ENCODE measurements around the gene KCNK18.

DNA sequence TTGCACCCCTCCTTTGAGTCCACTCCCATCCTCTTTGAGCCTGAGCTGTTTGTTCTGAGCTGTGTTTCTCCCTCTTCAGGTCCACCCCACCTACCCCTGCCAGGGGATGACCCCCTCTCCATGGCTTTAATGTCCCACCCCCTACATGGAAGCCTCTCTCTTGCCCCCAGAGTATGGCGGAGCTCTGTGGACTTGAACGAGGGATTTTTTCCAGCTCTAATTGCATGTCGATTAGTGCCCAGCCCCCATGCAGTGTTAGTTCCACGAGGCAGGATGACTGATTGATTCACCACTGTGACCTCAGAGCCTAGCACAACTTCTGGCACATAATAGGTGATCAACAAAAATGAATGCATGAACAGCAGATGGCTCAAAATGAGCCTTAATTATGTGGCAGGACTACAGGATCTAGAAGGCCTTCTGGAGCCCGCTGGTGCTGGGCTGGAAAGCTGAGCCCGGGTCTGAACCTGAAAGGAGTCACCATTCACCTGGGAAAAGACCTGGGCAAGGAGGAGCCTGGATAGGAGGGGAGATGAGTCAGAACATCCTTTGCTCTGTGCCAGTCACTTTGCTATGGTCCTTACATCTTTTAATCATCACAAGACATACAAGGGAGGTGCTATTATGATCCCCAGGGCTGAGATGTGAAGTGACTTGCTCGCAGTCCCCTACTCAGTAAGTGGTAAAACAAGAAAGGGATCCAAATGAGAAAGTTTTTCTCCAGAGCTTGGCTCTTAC, 26.6 kb downstream of the KCNK18 start:
- TF ChIP-seq SNAI2 (CRISPR knock-in tag; IDR thresholded peaks at IDR 0.05) (no peak), ZFP3 (CRISPR knock-in tag; IDR thresholded peaks at IDR 0.05) (no peak), ZFP30 (CRISPR knock-in tag; IDR thresholded peaks at IDR 0.05) (no peak), CREB5 (CRISPR knock-in tag; IDR thresholded peaks at IDR 0.05; ENCODE audit: low read depth) (no peak), TCF4 (CRISPR knock-in tag; IDR thresholded peaks at IDR 0.05; ENCODE audit: borderline replicate concordance) (no peak), PATZ1 (CRISPR knock-in tag; IDR thresholded peaks at IDR 0.05; ENCODE audit: borderline replicate concordance) (no peak), POU6F1 (CRISPR knock-in tag; IDR thresholded peaks at IDR 0.05; ENCODE audit: borderline replicate concordance, low read depth) (no peak)
- TF ChIP-seq, protein P1, sequence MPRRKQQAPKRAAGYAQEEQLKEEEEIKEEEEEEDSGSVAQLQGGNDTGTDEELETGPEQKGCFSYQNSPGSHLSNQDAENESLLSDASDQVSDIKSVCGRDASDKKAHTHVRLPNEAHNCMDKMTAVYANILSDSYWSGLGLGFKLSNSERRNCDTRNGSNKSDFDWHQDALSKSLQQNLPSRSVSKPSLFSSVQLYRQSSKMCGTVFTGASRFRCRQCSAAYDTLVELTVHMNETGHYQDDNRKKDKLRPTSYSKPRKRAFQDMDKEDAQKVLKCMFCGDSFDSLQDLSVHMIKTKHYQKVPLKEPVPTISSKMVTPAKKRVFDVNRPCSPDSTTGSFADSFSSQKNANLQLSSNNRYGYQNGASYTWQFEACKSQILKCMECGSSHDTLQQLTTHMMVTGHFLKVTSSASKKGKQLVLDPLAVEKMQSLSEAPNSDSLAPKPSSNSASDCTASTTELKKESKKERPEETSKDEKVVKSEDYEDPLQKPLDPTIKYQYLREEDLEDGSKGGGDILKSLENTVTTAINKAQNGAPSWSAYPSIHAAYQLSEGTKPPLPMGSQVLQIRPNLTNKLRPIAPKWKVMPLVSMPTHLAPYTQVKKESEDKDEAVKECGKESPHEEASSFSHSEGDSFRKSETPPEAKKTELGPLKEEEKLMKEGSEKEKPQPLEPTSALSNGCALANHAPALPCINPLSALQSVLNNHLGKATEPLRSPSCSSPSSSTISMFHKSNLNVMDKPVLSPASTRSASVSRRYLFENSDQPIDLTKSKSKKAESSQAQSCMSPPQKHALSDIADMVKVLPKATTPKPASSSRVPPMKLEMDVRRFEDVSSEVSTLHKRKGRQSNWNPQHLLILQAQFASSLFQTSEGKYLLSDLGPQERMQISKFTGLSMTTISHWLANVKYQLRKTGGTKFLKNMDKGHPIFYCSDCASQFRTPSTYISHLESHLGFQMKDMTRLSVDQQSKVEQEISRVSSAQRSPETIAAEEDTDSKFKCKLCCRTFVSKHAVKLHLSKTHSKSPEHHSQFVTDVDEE (CRISPR knock-in tag; IDR thresholded peaks at IDR 0.05) = no peak
- TF ChIP-seq, protein P2, sequence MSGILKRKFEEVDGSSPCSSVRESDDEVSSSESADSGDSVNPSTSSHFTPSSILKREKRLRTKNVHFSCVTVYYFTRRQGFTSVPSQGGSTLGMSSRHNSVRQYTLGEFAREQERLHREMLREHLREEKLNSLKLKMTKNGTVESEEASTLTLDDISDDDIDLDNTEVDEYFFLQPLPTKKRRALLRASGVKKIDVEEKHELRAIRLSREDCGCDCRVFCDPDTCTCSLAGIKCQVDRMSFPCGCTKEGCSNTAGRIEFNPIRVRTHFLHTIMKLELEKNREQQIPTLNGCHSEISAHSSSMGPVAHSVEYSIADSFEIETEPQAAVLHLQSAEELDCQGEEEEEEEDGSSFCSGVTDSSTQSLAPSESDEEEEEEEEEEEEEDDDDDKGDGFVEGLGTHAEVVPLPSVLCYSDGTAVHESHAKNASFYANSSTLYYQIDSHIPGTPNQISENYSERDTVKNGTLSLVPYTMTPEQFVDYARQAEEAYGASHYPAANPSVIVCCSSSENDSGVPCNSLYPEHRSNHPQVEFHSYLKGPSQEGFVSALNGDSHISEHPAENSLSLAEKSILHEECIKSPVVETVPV (CRISPR knock-in tag; IDR thresholded peaks at IDR 0.05) = no peak
